ENCODE results near the gene SQOR.

DNA sequence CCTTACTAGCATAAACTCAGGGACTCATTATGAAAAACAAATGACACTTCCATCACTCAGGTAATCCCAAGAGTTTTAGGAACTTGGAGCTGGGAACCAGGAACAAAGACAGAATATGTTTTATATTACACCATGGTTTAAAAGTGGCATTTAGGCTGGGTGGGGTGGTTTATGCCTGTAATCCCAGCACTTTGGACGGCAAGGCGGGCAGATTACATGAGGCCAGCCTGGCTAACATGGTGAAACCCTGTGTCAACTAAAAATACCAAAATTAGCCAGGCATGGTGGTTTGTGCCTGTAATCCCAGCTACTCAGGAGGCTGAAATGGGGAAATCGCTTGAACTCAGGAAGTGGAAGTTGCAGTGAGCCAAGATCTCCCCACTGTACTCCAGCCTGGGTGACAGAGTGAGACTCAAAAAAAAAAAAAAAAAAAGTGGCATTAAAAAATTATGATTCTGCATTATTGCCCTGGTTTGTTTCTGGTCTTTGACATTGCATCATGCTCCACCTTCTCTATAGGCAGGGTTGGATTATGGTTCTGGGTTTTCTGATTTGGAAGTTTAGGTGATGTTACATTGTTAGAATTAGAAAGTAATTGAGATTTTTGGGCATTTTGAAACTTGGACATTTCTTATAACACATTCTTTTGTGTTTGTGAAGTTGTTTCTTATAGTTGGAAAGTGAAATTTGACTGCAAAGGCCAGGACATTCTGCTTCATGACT, 19.0 kb downstream of the SQOR start:
- TF ChIP-seq, protein P1, sequence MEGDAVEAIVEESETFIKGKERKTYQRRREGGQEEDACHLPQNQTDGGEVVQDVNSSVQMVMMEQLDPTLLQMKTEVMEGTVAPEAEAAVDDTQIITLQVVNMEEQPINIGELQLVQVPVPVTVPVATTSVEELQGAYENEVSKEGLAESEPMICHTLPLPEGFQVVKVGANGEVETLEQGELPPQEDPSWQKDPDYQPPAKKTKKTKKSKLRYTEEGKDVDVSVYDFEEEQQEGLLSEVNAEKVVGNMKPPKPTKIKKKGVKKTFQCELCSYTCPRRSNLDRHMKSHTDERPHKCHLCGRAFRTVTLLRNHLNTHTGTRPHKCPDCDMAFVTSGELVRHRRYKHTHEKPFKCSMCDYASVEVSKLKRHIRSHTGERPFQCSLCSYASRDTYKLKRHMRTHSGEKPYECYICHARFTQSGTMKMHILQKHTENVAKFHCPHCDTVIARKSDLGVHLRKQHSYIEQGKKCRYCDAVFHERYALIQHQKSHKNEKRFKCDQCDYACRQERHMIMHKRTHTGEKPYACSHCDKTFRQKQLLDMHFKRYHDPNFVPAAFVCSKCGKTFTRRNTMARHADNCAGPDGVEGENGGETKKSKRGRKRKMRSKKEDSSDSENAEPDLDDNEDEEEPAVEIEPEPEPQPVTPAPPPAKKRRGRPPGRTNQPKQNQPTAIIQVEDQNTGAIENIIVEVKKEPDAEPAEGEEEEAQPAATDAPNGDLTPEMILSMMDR (IDR thresholded peaks at IDR 0.05), result no peak
- no peak for TF ChIP-seq POLR2A (IDR thresholded peaks at IDR 0.05)
